ENCODE results near the gene ERC1. TPM values are rescaled to one million over a fixed set of nuclear protein-coding genes. Genes with fewer than 3 reads are reported as not detected.
"Not testable (repeated sequence)": the region's sequence is repeated elsewhere in the genome, so short reads cannot be mapped to it uniquely, and the experiment has no call there.

ERC1 gene
- total RNA-seq, 2 donors from 2014 or later = 26.9 to 41.9 TPM

DNA sequence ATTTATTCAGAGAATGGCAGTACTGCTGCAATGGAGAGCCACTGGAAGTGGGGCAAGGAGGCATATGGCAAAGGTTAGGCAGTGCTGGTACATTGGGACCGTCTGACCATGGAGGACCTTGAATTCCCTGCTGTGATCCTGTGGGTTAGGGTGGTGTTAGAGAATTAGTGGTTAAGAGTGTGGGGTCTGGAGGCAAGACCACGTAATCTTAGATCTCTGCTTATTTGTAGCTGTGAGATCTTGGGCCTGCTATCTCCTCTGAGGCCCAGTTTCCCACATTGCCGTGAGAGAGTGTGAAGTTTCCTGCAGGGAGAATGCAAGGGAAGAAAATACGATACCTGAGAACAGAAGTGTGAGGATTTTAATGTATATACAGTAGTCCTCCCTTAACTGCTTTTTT is 147.7 kb downstream of the ERC1 start:
- Histone ChIP-seq H3K27me3 (no peaks in the 10 kb centered on the region), H3K4me3 (no peak overlapping the region), H3K36me3 (no peaks in the 10 kb centered on the region), H3K4me1 (no peaks in the 10 kb centered on the region), H3K9ac (ENCODE audit: low read depth in 2 of 2, low read length in 2 of 2) (no peak overlapping the region), H3K9me3 (no peaks in the 10 kb centered on the region), H3K27ac (no peak overlapping the region)
- intact Hi-C loops (cut with DNase I) = loop anchor here (10.0 kb wide), 1 partner anchor 76 kb away; no protein-coding TSS in a partner anchor
- DNase-seq = no peak
- TF ChIP-seq, protein P1, sequence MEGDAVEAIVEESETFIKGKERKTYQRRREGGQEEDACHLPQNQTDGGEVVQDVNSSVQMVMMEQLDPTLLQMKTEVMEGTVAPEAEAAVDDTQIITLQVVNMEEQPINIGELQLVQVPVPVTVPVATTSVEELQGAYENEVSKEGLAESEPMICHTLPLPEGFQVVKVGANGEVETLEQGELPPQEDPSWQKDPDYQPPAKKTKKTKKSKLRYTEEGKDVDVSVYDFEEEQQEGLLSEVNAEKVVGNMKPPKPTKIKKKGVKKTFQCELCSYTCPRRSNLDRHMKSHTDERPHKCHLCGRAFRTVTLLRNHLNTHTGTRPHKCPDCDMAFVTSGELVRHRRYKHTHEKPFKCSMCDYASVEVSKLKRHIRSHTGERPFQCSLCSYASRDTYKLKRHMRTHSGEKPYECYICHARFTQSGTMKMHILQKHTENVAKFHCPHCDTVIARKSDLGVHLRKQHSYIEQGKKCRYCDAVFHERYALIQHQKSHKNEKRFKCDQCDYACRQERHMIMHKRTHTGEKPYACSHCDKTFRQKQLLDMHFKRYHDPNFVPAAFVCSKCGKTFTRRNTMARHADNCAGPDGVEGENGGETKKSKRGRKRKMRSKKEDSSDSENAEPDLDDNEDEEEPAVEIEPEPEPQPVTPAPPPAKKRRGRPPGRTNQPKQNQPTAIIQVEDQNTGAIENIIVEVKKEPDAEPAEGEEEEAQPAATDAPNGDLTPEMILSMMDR (IDR thresholded peaks at IDR 0.05) = no peak

DNA sequence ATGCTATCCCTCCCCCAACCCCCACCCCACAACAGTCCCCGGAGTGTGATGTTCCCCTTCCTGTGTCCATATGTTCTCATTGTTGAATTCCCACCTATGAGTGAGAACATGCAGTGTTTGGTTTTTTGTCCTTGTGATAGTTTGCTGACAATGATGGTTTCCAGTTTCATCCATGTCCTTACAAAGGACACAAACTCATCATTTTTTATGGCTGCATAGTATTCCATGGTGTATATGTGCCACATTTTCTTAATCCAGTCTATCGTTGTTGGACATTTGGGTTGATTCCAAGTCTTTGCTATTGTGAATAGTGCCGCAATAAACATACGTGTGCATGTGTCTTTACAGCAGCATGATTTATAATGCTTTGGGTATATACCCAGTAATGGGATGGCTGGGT is 155.7 kb downstream of the ERC1 start:
- H3K4me1 ChIP-seq; intact Hi-C loops (cut with DNase I); H3K27ac ChIP-seq; H3K27me3 ChIP-seq; DNase-seq; H3K36me3 ChIP-seq; H3K9me3 ChIP-seq; H3K9ac ChIP-seq (ENCODE audit: low read depth in 2 of 2, low read length in 2 of 2); H3K4me3 ChIP-seq: not testable (repeated sequence)

DNA sequence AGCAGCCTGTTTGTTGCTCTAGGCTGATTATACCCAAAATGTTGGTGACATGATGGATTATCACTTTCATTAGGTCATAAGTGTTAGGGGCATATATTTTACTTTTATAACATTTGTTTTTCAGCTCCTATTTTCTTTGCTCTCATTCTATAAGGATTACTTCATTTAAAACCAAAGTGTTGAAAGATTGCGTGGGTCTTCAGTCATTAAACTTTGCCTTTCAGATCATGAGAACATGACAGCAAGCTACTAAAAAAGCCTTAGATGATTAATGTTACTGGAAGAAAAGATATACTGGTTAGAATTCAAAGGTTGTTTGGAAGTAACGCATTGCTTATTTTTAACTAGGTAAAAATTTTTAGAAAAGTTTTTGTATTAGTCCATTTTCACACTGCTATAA is 156.8 kb downstream of the ERC1 start:
- Histone ChIP-seq H3K36me3 (no peaks in the 10 kb centered on the region), H3K27ac (no peak overlapping the region), H3K4me1 (no peaks in the 10 kb centered on the region), H3K4me3 (no peak overlapping the region), H3K27me3 (no peaks in the 10 kb centered on the region), H3K9ac (ENCODE audit: low read depth in 2 of 2, low read length in 2 of 2) (no peak overlapping the region), H3K9me3 (no peaks in the 10 kb centered on the region)
- intact Hi-C loops (cut with DNase I) = no loop called here
- TF ChIP-seq, protein P1 (IDR thresholded peaks at IDR 0.05) = no peak
- no peak for DNase-seq

DNA sequence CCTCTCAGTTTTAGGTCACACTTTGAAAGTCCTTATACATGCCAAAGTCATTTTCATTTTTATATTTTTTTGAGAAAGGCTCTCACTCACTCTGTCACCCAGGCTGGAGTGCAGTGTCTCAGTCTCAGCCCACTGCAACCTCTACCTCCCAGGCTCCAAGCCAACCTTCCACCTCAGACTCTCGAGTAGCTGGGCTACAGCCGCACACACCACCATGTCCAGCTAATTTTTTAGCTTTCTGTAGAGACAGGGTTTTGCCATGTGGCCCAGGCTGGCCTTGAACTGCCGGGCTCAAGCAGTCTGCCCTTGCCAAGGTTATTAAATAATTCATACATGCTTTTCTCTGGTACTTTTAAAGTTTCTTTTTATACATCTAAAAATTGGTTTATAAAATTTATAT is 166.0 kb downstream of the ERC1 start:
- TF ChIP-seq, protein P1 (IDR thresholded peaks at IDR 0.05) = no peak
- H3K4me1 ChIP-seq = no peaks in the 10 kb centered on the region
- no peaks in the 10 kb centered on the region for H3K27me3 ChIP-seq
- no peaks in the 10 kb centered on the region for H3K9me3 ChIP-seq
- H3K27ac ChIP-seq = no peak overlapping the region
- no peak for DNase-seq
- intact Hi-C loops (cut with DNase I) = no loop called here
- no peak overlapping the region for H3K4me3 ChIP-seq
- no peak overlapping the region for H3K9ac ChIP-seq (ENCODE audit: low read depth in 2 of 2, low read length in 2 of 2)
- H3K36me3 ChIP-seq = no peaks in the 10 kb centered on the region

DNA sequence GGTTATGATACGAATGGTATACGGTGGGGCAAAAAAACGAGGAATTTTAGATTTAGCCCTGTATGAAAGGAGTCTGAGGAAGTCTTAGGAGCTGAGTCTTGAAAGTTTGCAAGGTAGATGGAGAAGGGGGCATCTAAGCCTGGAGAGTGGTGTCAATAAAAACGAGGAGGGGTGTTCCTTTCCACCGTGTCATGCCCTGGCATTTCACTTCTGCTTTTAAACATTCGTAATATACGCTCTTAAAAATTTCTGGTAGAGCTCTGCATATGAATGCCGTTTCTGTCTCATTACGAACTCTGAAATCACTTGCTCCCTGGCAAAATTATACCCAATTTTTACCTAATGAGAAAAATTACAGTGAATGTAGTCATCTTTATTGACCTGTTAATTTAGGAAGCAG is 170.2 kb downstream of the ERC1 start:
- Histone ChIP-seq H3K9ac (ENCODE audit: low read depth in 2 of 2, low read length in 2 of 2) (no peak overlapping the region), H3K36me3 (no peaks in the 10 kb centered on the region), H3K27me3 (no peaks in the 10 kb centered on the region), H3K9me3 (no peaks in the 10 kb centered on the region), H3K4me3 (no peak overlapping the region), H3K4me1 (no peaks in the 10 kb centered on the region), H3K27ac (no peak overlapping the region)
- TF ChIP-seq, protein P1 (IDR thresholded peaks at IDR 0.05) = no peak
- no peak for DNase-seq
- intact Hi-C loops (cut with DNase I) = no loop called here

DNA sequence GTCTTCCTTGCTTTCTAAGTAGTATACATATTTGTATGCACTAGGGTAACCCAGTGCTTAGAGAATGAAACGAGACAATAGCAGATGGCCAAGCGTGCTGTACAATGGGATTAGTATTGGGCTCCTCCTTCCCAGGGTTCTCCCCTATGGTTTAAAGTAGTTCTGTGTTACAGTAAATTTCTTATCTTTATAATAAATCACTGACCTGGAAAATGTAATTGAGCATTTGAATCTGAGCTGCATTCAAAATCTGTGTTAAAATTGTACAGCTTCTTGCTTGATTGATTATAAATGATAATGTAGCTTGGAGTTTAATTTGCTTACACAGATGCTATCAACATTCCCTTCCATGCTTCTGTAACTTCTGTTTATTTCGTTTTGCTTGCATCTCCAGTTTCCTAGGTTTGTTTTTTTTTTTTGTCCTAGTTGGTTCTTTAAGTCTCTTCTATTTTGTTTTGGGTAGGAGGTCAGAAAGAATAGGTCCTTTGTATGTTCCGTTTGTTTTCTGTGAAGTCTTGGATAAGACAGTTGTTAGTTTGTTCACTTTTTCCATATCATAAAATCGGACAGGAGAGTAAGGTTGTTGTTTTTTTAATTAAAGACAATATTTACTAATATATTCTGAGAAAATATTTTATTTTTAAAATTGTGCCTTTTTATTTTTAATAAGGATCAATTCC is 171.2 kb downstream of the ERC1 start:
- Histone ChIP-seq H3K9ac (ENCODE audit: low read depth in 2 of 2, low read length in 2 of 2) (no peak overlapping the region), H3K4me1 (no peaks in the 10 kb centered on the region), H3K36me3 (no peaks in the 10 kb centered on the region), H3K27ac (no peak overlapping the region), H3K9me3 (no peaks in the 10 kb centered on the region), H3K27me3 (no peaks in the 10 kb centered on the region), H3K4me3 (no peak overlapping the region)
- intact Hi-C loops (cut with DNase I) = no loop called here
- DNase-seq = no peak
- TF ChIP-seq, protein P1 (IDR thresholded peaks at IDR 0.05) = no peak

Data from colonic mucosa (tissue), 4 donors.